PC-9 (cell line): ENCODE results near the gene RNF17.

Experiments
- EZH2 ChIP-seq: fragments of 200-600 bp; sonication (generic); IDR thresholded peaks from 2 replicates; pipeline ENCODE4 v1.8.0; 2017; ENCODE audit warnings: antibody characterized with exemption, low read depth
- TF ChIP-seq, protein P1 (sequence below): fragments of 200-600 bp; sonication (generic); conservative IDR thresholded peaks from 2 replicates; pipeline ENCODE4 v1.6.1; 2017; ENCODE audit warnings: mixed run types, antibody characterized with exemption, mild to moderate bottlenecking, moderate library complexity

DNA sequence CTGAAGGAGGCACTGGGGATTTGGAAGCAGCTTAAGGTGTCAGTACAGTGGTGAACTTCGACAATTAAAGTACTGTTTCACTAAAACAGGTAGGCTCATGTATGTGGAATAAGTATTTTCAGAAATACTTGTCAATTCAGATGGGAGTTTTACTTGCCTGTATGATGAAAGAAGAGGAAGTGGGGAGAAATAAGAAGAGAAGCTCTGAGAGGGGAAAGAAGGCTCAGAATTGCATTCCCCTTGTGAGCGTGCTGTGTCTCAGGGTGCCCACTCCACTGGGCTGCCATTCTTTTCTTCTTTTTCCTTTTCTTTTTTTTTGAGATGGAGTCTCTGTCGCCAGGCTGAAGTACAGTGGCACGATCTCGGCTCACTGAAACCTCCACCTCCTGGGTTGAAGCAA lies 38.6 kb upstream of the RNF17 start:
- no peak for TF ChIP-seq EZH2
- TF ChIP-seq, protein P1, sequence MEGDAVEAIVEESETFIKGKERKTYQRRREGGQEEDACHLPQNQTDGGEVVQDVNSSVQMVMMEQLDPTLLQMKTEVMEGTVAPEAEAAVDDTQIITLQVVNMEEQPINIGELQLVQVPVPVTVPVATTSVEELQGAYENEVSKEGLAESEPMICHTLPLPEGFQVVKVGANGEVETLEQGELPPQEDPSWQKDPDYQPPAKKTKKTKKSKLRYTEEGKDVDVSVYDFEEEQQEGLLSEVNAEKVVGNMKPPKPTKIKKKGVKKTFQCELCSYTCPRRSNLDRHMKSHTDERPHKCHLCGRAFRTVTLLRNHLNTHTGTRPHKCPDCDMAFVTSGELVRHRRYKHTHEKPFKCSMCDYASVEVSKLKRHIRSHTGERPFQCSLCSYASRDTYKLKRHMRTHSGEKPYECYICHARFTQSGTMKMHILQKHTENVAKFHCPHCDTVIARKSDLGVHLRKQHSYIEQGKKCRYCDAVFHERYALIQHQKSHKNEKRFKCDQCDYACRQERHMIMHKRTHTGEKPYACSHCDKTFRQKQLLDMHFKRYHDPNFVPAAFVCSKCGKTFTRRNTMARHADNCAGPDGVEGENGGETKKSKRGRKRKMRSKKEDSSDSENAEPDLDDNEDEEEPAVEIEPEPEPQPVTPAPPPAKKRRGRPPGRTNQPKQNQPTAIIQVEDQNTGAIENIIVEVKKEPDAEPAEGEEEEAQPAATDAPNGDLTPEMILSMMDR: no peak
